GM18520 (cell line): ENCODE measurements around the gene HINT2.
A peak's percentile ranks its signal among the peaks of the same experiment; 100 is the strongest.

Experiments used
- ATAC-seq: cut with Tn5 transposase; IDR thresholded peaks from one replicate; pipeline ENCODE4 v1.9.1; 2021; ENCODE audit not compliant: unreplicated experiment

The HINT2 gene

GRCh38 chr9:35812025-35812602 is 2.7 kb downstream of the HINT2 start, which contains the start of gene SPAG8:
TSS of gene SPAG8 (minus strand) at chr9:35812262. CDS start at chr9:35812147, 115 bp downstream.
- ATAC-seq = peak; percentile 63

- ATAC-seq = no peak
Observed at GRCh38 chr9:35811381-35812024, 3.3 kb downstream of the HINT2 start.

- no peak for ATAC-seq
Observed at GRCh38 chr9:35810122-35810521, 4.7 kb downstream of the HINT2 start.

- ATAC-seq = no peak
Observed at GRCh38 chr9:35808433-35808832, 6.4 kb downstream of the HINT2 start.

- ATAC-seq = no peak
Observed at GRCh38 chr9:35806101-35806500, 8.7 kb downstream of the HINT2 start.

GRCh38 chr9:35801328-35802128 is 13.3 kb downstream of the HINT2 start:
- ATAC-seq = no peak

GRCh38 chr9:35800530-35800929 is 14.3 kb downstream of the HINT2 start:
- ATAC-seq = no peak

- ATAC-seq = peak; percentile 52
Observed at GRCh38 chr9:35798658-35799374, 16.0 kb downstream of the HINT2 start.

- ATAC-seq = no peak
Observed at GRCh38 chr9:35797311-35798109, 17.3 kb downstream of the HINT2 start.

- no peak for ATAC-seq
Observed at GRCh38 chr9:35795695-35796094, 19.1 kb downstream of the HINT2 start.

- no peak for ATAC-seq
Observed at GRCh38 chr9:35793461-35793860, 21.4 kb downstream of the HINT2 start.

GRCh38 chr9:35792826-35793225 is 22.0 kb downstream of the HINT2 start:
- ATAC-seq = no peak

GRCh38 chr9:35792024-35792813 is 22.6 kb downstream of the HINT2 start:
- ATAC-seq = no peak

- no peak for ATAC-seq
Observed at GRCh38 chr9:35791297-35791921, 23.4 kb downstream of the HINT2 start, which contains the start of gene NPR2. TSS of gene NPR2 (plus strand) at chr9:35791591. CDS start at chr9:35792409, 818 bp downstream.

- no peak for ATAC-seq
Observed at GRCh38 chr9:35790385-35791296, 24.2 kb downstream of the HINT2 start.

GRCh38 chr9:35790025-35790384 is 24.8 kb downstream of the HINT2 start:
- ATAC-seq = no peak

GRCh38 chr9:35789541-35789940 is 25.3 kb downstream of the HINT2 start:
- ATAC-seq = no peak

GRCh38 chr9:35783418-35783817 is 31.4 kb downstream of the HINT2 start:
- no peak for ATAC-seq
